Left lung (tissue), 10 donors: Measurements from ENCODE around the gene ALK. TPM values are rescaled to one million over a fixed set of nuclear protein-coding genes. Genes with fewer than 3 reads are reported as not detected.

Experiments
- ATAC-seq: fragments of 200-7000 bp; cut with Tn5 transposase; one replicate; pipeline ENCODE4 v1.9.1; 2020; ENCODE audit warnings: moderate library complexity
- DNase-seq, 4 donors: peaks; one replicate each; pipeline ENCODE4 v3.0.0-alpha.2; 2013 to 2020
- H3K27ac ChIP-seq, 2 donors: fragments of 200-600 bp; sonication (generic) in 1 of 2; one replicate each; pipeline versions ENCODE4 v1.5.0 to v1.8.0; 2020 to 2021
- H3K27me3 ChIP-seq, 2 donors: fragments of 200-600 bp; sonication (generic) in 1 of 2; one replicate each; pipeline versions ENCODE4 v1.5.0 to v1.8.0; 2020 to 2021
- H3K36me3 ChIP-seq, 2 donors: fragments of 200-600 bp; sonication (generic) in 1 of 2; one replicate each; pipeline versions ENCODE4 v1.5.0 to v1.8.0; 2020 to 2021
- H3K4me1 ChIP-seq, 2 donors: fragments of 200-600 bp; one replicate each; pipeline ENCODE4 v1.8.0; 2021
- H3K4me3 ChIP-seq, 2 donors: fragments of 200-600 bp; sonication (generic) in 1 of 2; one replicate each; pipeline versions ENCODE4 v1.5.0 to v1.8.0; 2020 to 2021; ENCODE audit warnings: mild to moderate bottlenecking in 1 of 2
- H3K9me3 ChIP-seq, 2 donors: fragments of 200-600 bp; sonication (generic) in 1 of 2; one replicate each; pipeline versions ENCODE4 v1.5.0 to v1.8.0; 2020 to 2021
- intact Hi-C, 2 donors: fragments of 100-400 bp; cut with DNase I; formaldehyde crosslinking; loops; one replicate each; pipeline versions ENCODE4 v1.11.2 to v1.14.2; 2022
- polyA plus RNA-seq, 6 donors: library from polyadenylated mRNA; unstranded; fragments of 120-200 nt; gene quantifications; one replicate each; pipeline ENCODE4 v1.2.1, GENCODE V29; 2013; ENCODE audit not compliant: insufficient read length in 6 of 6
- total RNA-seq, 2 donors: library from RNA; stranded (reverse); fragmentation: NEBNext Ultra II Directional; extraction: Animal tissue kit (Norgen Biotek cat#: 25700); gene quantifications; one replicate each; pipeline ENCODE4 v1.2.1, GENCODE V29; 2021
- TF ChIP-seq, protein P1 (sequence below), 2 donors: fragments of 200-600 bp; sonication (generic) in 1 of 2; IDR thresholded peaks; one replicate each; pipeline versions ENCODE4 v1.5.0 to v1.8.0; 2021; ENCODE audit warnings: antibody characterized with exemption in 2 of 2
- donor health status: DM: no; HTN: yes; CAD: no.
- donor health status: DM: no; HTN: no; CAD: no.

Gene ALK
- total and polyA plus RNA-seq, 8 donors, result 0.06 to 0.70 (median 0.12) TPM; not detected in 2

DNA sequence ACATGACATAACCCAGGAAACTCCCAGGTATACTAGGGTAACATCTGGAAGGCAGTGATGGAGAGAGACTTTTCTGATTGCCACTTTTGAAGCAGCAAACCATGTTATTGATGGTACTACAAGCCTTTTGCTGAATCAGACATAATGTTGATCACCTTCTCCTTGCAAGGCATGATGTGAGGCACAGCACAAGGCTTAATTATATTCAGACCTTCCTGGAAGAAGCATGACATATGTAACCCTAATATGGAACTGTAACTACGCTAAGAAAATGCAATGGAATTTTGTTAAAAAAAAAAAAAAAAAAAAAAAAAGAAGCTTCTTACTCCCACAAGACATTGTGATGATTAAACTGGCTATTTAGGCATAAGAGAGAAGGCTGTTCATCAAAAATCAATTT is 145.4 kb downstream of the ALK start:
- Histone ChIP-seq H3K27ac (no peak overlapping the region), H3K4me1 (no peaks in the 10 kb centered on the region), H3K4me3 (no peak overlapping the region), H3K27me3 (no peaks in the 10 kb centered on the region), H3K36me3 (no peaks in the 10 kb centered on the region), H3K9me3 (no peaks in the 10 kb centered on the region)
- intact Hi-C loops, result no loop called here
- ATAC-seq (no peak), DNase-seq (no peak)
- TF ChIP-seq, protein P1, sequence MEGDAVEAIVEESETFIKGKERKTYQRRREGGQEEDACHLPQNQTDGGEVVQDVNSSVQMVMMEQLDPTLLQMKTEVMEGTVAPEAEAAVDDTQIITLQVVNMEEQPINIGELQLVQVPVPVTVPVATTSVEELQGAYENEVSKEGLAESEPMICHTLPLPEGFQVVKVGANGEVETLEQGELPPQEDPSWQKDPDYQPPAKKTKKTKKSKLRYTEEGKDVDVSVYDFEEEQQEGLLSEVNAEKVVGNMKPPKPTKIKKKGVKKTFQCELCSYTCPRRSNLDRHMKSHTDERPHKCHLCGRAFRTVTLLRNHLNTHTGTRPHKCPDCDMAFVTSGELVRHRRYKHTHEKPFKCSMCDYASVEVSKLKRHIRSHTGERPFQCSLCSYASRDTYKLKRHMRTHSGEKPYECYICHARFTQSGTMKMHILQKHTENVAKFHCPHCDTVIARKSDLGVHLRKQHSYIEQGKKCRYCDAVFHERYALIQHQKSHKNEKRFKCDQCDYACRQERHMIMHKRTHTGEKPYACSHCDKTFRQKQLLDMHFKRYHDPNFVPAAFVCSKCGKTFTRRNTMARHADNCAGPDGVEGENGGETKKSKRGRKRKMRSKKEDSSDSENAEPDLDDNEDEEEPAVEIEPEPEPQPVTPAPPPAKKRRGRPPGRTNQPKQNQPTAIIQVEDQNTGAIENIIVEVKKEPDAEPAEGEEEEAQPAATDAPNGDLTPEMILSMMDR (IDR thresholded peaks at IDR 0.05), result no peak

DNA sequence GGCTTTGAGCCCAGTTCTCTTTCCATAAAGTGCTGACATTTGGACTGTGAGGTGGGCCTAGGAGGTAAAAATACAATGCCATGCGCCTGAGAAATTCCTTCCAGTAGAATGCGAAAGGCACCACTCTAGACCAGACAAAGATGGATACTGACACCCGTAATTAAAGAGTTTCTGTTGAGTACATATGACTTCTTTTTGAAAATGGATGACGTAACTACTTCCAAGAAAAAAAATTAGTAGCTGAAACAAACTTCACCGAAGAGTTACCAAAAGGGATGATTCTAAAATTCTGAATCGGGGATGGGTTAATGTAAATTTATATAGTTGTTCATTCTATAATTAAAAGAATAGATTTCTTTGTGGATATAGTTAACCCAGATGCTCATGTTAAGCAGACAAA is 146.8 kb downstream of the ALK start:
- TF ChIP-seq, protein P1 (IDR thresholded peaks at IDR 0.05), result no peak
- no peak for DNase-seq
- no peaks in the 10 kb centered on the region for H3K4me1 ChIP-seq

GRCh38 chr2:29770846-29771245 is 150.5 kb downstream of the ALK start:
- Histone ChIP-seq H3K9me3 (no peaks in the 10 kb centered on the region), H3K4me3 (no peak overlapping the region), H3K4me1 (no peaks in the 10 kb centered on the region), H3K36me3 (no peaks in the 10 kb centered on the region), H3K27ac (no peak overlapping the region), H3K27me3 (no peaks in the 10 kb centered on the region)
- intact Hi-C loops, result no loop called here
- TF ChIP-seq, protein P1 (IDR thresholded peaks at IDR 0.05), result no peak
- no peak for DNase-seq
- no peak for ATAC-seq

More for the DNA sequence above, 146.8 kb downstream of the ALK start:
- H3K27ac ChIP-seq, result no peak overlapping the region
- H3K9me3 ChIP-seq, result no peaks in the 10 kb centered on the region
- no peak overlapping the region for H3K4me3 ChIP-seq
- no peaks in the 10 kb centered on the region for H3K36me3 ChIP-seq
- H3K27me3 ChIP-seq, result no peaks in the 10 kb centered on the region
- no peak for ATAC-seq
- intact Hi-C loops, result no loop called here

DNA sequence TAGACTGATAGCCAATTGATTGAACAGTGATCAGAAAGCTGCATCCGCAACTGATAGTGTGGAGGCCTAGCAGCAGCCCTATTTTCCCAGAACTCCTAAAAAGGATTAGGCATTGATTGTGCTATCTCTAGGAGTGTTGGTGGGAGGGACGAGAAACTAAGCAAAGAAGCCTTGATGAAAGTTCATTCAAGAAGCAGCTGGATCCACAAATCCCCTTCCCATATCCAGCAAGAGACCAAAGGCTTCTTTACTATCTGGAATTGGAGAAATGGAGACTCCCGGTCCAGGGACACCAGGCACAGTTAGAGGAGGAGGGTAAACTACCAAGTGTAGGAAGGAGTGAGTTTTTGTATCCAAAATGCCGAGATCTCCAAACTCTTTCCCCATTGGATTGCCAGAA is 151.5 kb downstream of the ALK start:
- ATAC-seq, result no peak
- intact Hi-C loops, result no loop called here

DNA sequence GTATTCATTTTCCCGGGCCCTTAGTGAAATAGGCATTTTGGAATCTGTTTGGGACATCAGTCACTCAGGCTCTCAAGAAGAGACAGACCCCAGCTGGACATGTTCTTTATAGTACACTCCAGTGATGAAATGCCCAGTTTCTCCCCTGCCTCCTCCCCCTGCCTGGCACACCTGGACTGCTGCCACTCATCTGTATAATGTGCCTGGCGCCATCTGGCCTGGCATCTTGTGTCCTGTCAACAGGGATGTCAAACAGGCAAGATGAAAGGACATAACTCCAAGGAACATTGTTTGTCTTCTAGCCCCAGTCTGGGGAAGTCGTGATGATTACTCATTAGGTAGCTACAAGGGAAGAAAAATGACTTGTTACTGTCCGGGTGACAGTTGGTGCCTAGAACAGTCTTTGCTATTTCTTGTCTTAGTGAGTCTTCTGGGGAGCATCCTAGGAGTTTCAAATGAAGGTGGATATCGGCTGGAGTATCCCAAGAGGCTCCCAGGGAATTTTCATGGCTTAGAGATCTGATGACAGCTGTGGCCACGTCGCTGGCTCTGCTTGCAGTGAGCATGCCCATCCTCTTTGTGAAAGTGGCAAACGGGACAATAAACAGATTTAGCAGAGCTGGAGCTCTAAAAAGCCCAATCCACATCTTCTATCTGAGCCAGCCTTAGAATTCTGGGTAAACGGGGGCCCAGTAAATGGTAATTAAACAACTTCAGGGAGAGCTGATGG is 153.6 kb downstream of the ALK start:
- ATAC-seq (no peak), DNase-seq (no peak)
- no peaks in the 10 kb centered on the region for H3K27me3 ChIP-seq
- H3K4me1 ChIP-seq, result no peaks in the 10 kb centered on the region
- no peak overlapping the region for H3K27ac ChIP-seq
- no peaks in the 10 kb centered on the region for H3K9me3 ChIP-seq
- H3K36me3 ChIP-seq, result no peaks in the 10 kb centered on the region
- intact Hi-C loops, result no loop called here
- H3K4me3 ChIP-seq, result no peak overlapping the region
- TF ChIP-seq, protein P1 (IDR thresholded peaks at IDR 0.05), result no peak

More for the DNA sequence above, 151.5 kb downstream of the ALK start:
- Histone ChIP-seq H3K27me3 (no peaks in the 10 kb centered on the region), H3K4me1 (no peaks in the 10 kb centered on the region), H3K9me3 (no peaks in the 10 kb centered on the region), H3K4me3 (no peak overlapping the region), H3K36me3 (no peaks in the 10 kb centered on the region), H3K27ac (no peak overlapping the region)
- no peak for DNase-seq
- TF ChIP-seq, protein P1 (IDR thresholded peaks at IDR 0.05), result no peak
